HG03565 (cell line): Measurements from ENCODE around the gene SMPX.

Experiments
- ATAC-seq: cut with Tn5 transposase; IDR thresholded peaks from one replicate; pipeline ENCODE4 v1.9.1; 2021; ENCODE audit warnings: mild to moderate bottlenecking, moderate library complexity; ENCODE audit not compliant: unreplicated experiment

The SMPX gene

GRCh38 chrX:21715825-21716224 lies 42.1 kb downstream of the SMPX start:
- no peak for ATAC-seq

DNA sequence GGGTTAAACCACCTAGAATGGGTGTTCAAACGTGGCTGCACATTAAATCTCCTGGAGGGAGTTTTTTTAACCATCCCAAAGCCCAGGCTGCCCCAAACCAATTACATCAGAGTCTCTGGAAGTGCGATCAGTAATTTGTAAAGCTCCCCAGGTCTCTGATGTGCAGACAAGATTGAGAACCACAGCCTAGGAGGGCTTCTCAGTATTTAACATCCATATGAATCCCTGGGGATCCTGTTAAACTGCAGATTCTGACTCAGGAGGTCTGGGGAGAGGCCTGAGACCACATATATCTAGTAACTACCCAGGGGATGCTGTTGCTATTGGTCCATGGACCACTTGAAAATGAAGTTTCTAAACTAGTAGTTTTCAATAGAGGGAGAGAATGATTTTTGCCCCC lies 42.6 kb downstream of the SMPX start:
- ATAC-seq: no peak

- no peak for ATAC-seq
These were observed 46.1 kb downstream of the SMPX start for GRCh38 chrX:21711848-21712197.

- no peak for ATAC-seq
These were observed 46.6 kb downstream of the SMPX start for GRCh38 chrX:21711129-21711847.

GRCh38 chrX:21708116-21708515 lies 49.8 kb downstream of the SMPX start:
- no peak for ATAC-seq

DNA sequence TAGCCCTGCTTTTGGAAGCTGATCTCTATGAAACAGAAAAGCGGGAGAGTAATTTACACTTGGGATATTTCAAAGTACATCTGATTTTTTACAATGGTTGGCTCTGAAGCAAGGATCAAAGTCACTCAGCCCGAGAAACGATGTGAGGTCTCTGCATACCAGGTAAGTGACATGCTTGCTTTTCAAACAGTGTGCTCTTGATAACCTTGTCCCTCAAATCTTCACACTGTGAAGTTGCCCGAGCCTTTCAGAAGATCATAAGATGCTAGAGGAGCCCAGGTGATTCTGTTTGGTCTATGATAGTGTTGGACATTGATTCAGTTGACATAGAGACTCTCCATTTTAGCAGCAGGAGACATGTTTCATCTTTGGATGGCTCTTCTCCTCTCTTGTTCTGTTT lies 52.7 kb downstream of the SMPX start:
- no peak for ATAC-seq

- no peak for ATAC-seq
These were observed 55.2 kb downstream of the SMPX start for GRCh38 chrX:21702725-21703124.

DNA sequence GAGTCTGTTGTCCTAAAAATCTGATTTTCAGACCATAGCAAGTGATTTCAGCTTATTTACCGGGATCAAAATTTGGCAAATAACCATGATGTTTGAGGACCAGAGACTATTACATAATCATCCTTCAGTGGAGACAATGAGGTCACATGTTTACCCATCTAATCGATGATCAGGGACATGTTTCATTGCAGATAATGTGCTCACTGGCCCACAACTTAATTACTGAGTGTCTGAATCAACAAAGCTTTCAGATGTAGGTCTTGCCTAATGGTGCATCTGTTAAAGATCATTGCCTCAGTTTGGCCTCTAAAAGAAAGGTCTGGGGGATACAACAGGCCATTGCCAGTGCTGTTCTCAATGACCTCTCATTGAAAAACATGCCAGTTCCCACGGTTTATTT lies 56.9 kb downstream of the SMPX start:
- ATAC-seq: no peak

- ATAC-seq: no peak
These were observed 57.6 kb downstream of the SMPX start for GRCh38 chrX:21700275-21700674.

GRCh38 chrX:21699136-21699535 lies 58.8 kb downstream of the SMPX start:
- ATAC-seq: no peak

GRCh38 chrX:21698272-21698671 lies 59.6 kb downstream of the SMPX start:
- no peak for ATAC-seq

GRCh38 chrX:21691512-21692018 lies 66.4 kb downstream of the SMPX start:
- ATAC-seq: no peak

- no peak for ATAC-seq
These were observed 74.0 kb downstream of the SMPX start for GRCh38 chrX:21683941-21684340.

GRCh38 chrX:21678048-21678612 lies 79.8 kb downstream of the SMPX start:
- ATAC-seq: no peak

GRCh38 chrX:21675931-21676330 lies 82.0 kb downstream of the SMPX start:
- no peak for ATAC-seq

GRCh38 chrX:21674430-21675186 lies 83.3 kb downstream of the SMPX start:
- ATAC-seq: no peak

DNA sequence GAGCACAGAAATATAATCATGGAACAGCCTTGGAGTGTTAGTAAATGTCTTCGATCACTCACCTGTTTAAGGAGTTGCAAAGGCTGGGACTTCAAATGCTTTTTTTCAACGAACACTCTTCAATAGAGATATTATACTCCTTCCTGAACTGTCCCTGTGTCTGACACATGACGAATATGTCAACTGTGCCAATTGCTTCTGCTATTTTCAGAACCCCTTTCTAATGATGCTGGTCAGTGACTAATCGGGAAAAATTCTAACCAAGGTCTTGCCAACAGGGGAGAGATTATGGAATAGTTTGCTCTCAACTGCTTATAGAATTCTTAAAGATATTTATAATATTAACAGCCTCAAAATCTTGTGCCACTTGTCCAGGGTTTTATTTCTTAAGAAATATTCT lies 91.2 kb downstream of the SMPX start:
- no peak for ATAC-seq

- no peak for ATAC-seq
These were observed 91.7 kb downstream of the SMPX start for GRCh38 chrX:21666252-21666651.

DNA sequence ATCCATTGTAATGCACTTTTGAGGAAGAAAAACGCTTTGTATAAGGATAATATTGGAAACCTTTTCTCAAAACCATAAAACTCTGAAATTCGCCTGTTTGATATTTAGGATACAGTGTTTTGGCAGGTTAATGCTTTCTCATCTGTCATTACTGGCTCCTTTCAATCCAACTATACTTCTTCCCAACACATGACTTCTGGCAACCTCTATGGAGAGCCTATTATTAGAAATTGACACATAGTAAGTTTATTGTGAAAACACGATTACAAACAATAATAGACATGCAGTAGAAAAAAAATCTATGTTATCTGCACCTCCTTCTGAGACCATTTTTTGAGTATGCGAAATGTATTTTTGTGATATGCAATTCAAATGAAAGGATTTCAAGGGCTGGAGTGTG lies 95.2 kb downstream of the SMPX start:
- ATAC-seq: no peak

DNA sequence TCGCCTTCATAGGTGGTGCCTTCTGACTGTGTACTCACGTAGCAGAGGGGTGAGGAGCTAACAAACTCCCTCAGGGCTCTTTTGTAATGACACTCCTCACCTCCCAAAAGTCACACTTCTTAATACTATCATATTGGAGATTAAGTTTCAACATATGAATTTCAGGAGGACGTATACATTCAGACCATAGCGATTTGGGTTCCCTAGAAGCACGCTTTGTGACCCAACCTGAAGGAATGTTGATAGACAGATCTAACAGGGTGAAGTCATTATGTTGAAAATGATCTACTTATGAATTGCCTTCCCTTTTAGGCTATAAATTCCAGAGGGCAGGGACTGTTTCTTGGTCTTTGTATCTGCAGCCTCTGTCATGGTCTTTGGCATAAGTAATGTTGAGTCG lies 96.6 kb downstream of the SMPX start:
- ATAC-seq: no peak

- no peak for ATAC-seq
These were observed 97.8 kb downstream of the SMPX start for GRCh38 chrX:21660156-21660555.

GRCh38 chrX:21659320-21659719 lies 98.6 kb downstream of the SMPX start:
- no peak for ATAC-seq
